ENCODE measurements around the gene RPF1. TPM values are rescaled to one million over a fixed set of nuclear protein-coding genes. Genes with fewer than 3 reads are reported as not detected.

The RPF1 gene
- total RNA-seq, 1 donor from 2014 or later, result 24.6 TPM

- Mint-ChIP-seq H3K36me3 (ENCODE audit: unreplicated experiment) (peaks cover 30% of the 10 kb centered on the region), H3K27ac (ENCODE audit: unreplicated experiment) (peak overlapping the region; percentile 42), H3K27me3 (ENCODE audit: unreplicated experiment) (peaks cover 26% of the 10 kb centered on the region), H3K4me3 (ENCODE audit: unreplicated experiment) (peak overlapping the region; percentile 93), H3K4me1 (ENCODE audit: unreplicated experiment) (peaks cover 19% of the 10 kb centered on the region), H3K9me3 (ENCODE audit: unreplicated experiment) (peaks cover 8% of the 10 kb centered on the region)
- no peak for DNase-seq (ENCODE audit: extremely low spot score, unreplicated experiment)
- TF ChIP-seq CTCF (IDR thresholded peaks at IDR 0.05), result no peak
These were observed 932 bp downstream of the RPF1 start for GRCh38 chr1:84479998-84480397.

GRCh38 chr1:84480650-84481049 is 1.6 kb downstream of the RPF1 start:
- TF ChIP-seq CTCF (IDR thresholded peaks at IDR 0.05), result no peak
- H3K4me3 Mint-ChIP-seq (ENCODE audit: unreplicated experiment), result peak overlapping the region; percentile 11

GRCh38 chr1:84481317-84481716 is 2.3 kb downstream of the RPF1 start:
- TF ChIP-seq CTCF (IDR thresholded peaks at IDR 0.05), result no peak
- peaks cover 15% of the 10 kb centered on the region for H3K27me3 Mint-ChIP-seq (ENCODE audit: unreplicated experiment)
- peaks cover 8% of the 10 kb centered on the region for H3K9me3 Mint-ChIP-seq (ENCODE audit: unreplicated experiment)
- peaks cover 19% of the 10 kb centered on the region for H3K4me1 Mint-ChIP-seq (ENCODE audit: unreplicated experiment)
- no peak overlapping the region for H3K4me3 Mint-ChIP-seq (ENCODE audit: unreplicated experiment)
- H3K36me3 Mint-ChIP-seq (ENCODE audit: unreplicated experiment), result peaks cover 37% of the 10 kb centered on the region
- DNase-seq (ENCODE audit: extremely low spot score, unreplicated experiment), result no peak
- H3K27ac Mint-ChIP-seq (ENCODE audit: unreplicated experiment), result no peak overlapping the region

More at GRCh38 chr1:84480650-84481049, 1.6 kb downstream of the RPF1 start:
- peaks cover 32% of the 10 kb centered on the region for H3K36me3 Mint-ChIP-seq (ENCODE audit: unreplicated experiment)
- H3K27me3 Mint-ChIP-seq (ENCODE audit: unreplicated experiment), result peaks cover 20% of the 10 kb centered on the region
- H3K9me3 Mint-ChIP-seq (ENCODE audit: unreplicated experiment), result peaks cover 8% of the 10 kb centered on the region
- peaks cover 19% of the 10 kb centered on the region for H3K4me1 Mint-ChIP-seq (ENCODE audit: unreplicated experiment)
- DNase-seq (ENCODE audit: extremely low spot score, unreplicated experiment), result no peak
- H3K27ac Mint-ChIP-seq (ENCODE audit: unreplicated experiment), result no peak overlapping the region

- Mint-ChIP-seq H3K9me3 (ENCODE audit: unreplicated experiment) (no peaks in the 10 kb centered on the region), H3K27ac (ENCODE audit: unreplicated experiment) (no peak overlapping the region), H3K27me3 (ENCODE audit: unreplicated experiment) (no peaks in the 10 kb centered on the region), H3K4me1 (ENCODE audit: unreplicated experiment) (no peaks in the 10 kb centered on the region), H3K4me3 (ENCODE audit: unreplicated experiment) (no peak overlapping the region), H3K36me3 (ENCODE audit: unreplicated experiment) (peaks cover 50% of the 10 kb centered on the region)
- TF ChIP-seq CTCF (IDR thresholded peaks at IDR 0.05), result no peak
- DNase-seq (ENCODE audit: extremely low spot score, unreplicated experiment), result no peak
These were observed 9.0 kb downstream of the RPF1 start for GRCh38 chr1:84488107-84488506.

- no peak for DNase-seq (ENCODE audit: extremely low spot score, unreplicated experiment)
- no peak overlapping the region for H3K27ac Mint-ChIP-seq (ENCODE audit: unreplicated experiment)
These were observed 10.7 kb downstream of the RPF1 start for GRCh38 chr1:84489766-84490165.

More at GRCh38 chr1:84489766-84490165, 10.7 kb downstream of the RPF1 start:
- no peak overlapping the region for H3K4me3 Mint-ChIP-seq (ENCODE audit: unreplicated experiment)
- peaks cover 39% of the 10 kb centered on the region for H3K36me3 Mint-ChIP-seq (ENCODE audit: unreplicated experiment)
- TF ChIP-seq CTCF (IDR thresholded peaks at IDR 0.05), result no peak
- H3K4me1 Mint-ChIP-seq (ENCODE audit: unreplicated experiment), result no peaks in the 10 kb centered on the region
- H3K9me3 Mint-ChIP-seq (ENCODE audit: unreplicated experiment), result no peaks in the 10 kb centered on the region
- H3K27me3 Mint-ChIP-seq (ENCODE audit: unreplicated experiment), result no peaks in the 10 kb centered on the region

Data from osteocyte (in vitro differentiated cells).